ENCODE data around the gene PTDSS2.

The PTDSS2 gene

DNA sequence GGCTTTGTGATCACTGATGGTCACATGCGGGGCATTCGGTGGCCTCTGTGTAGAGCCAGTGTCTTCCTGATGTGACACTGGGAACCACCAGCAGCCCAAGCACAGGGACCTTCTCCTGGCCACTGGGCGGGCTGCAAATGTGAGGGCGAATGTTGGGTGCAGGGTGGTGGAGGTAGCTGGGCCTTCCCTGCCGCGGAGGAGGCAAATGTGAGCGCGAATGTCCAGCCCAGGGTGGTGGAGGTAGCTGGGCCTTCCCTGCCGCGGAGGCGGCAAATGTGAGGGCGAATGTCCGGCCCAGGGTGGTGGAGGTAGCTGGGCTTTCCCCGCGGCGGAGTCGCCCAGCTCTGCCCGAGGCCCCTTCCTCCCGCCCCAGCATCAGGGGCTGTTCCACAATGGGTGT lies 23.3 kb downstream of the PTDSS2 start:
- no peak overlapping the region for H3K4me3 ChIP-seq (ENCODE audit: low read depth, low read length)
- no peak for DNase-seq (ENCODE audit: low read depth)
- TF ChIP-seq, protein P1, sequence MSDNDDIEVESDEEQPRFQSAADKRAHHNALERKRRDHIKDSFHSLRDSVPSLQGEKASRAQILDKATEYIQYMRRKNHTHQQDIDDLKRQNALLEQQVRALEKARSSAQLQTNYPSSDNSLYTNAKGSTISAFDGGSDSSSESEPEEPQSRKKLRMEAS (IDR thresholded peaks at IDR 0.05; ENCODE audit: low read depth, low read length) = no peak
- TF ChIP-seq, protein P2, sequence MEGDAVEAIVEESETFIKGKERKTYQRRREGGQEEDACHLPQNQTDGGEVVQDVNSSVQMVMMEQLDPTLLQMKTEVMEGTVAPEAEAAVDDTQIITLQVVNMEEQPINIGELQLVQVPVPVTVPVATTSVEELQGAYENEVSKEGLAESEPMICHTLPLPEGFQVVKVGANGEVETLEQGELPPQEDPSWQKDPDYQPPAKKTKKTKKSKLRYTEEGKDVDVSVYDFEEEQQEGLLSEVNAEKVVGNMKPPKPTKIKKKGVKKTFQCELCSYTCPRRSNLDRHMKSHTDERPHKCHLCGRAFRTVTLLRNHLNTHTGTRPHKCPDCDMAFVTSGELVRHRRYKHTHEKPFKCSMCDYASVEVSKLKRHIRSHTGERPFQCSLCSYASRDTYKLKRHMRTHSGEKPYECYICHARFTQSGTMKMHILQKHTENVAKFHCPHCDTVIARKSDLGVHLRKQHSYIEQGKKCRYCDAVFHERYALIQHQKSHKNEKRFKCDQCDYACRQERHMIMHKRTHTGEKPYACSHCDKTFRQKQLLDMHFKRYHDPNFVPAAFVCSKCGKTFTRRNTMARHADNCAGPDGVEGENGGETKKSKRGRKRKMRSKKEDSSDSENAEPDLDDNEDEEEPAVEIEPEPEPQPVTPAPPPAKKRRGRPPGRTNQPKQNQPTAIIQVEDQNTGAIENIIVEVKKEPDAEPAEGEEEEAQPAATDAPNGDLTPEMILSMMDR (IDR thresholded peaks at IDR 0.05; ENCODE audit: low read depth, low read length) = no peak
- TF ChIP-seq POLR2A (IDR thresholded peaks at IDR 0.05; ENCODE audit: extremely low read depth, insufficient read length) (no peak), MYC (IDR thresholded peaks at IDR 0.05; ENCODE audit: low read depth, low read length) (no peak)

DNA sequence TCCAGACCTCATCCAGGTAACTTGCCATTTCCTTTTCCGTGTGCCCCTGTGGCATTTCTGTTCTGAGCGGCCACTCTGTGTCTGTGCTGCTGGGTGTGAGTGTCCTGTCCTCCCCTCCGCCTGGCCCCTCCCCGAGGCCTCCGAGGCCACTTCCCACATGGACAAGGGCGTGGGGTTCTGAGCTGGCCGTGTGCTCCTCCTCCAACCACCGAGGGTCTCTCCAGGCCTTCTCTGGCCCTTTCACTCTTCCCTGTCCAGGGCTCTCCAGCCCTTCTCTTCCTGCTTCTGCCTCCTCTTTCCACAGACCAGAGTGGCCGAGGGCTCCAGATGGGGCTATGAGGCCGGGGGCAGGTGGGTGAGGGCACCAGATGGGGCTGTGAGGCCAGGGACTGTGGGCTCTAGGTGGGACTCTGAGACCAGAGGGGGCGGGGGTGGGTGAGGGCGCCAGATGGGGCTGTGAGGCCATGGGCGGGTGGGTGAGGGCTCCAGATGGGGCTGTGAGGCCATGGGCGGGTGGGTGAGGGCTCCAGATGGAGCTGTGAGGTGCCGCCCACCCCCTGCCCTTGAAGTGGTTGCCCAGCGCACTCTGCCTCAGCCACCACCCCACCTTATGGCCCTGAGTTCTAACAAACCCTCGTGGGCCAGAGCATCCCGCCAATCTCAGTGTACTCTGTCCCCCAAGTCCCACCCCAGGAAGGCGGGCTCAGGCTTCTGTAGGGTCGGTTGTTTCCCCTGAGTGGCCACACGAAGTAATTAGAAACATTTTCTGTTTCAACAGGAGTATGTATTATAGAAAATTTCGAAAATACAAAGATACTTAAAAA lies 24.1 kb downstream of the PTDSS2 start:
- TF ChIP-seq MYC (IDR thresholded peaks at IDR 0.05; ENCODE audit: low read depth, low read length) = no peak
- no peak for TF ChIP-seq POLR2A (IDR thresholded peaks at IDR 0.05; ENCODE audit: extremely low read depth, insufficient read length)
- TF ChIP-seq, protein P1 (IDR thresholded peaks at IDR 0.05; ENCODE audit: low read depth, low read length) = no peak
- TF ChIP-seq, protein P2 (IDR thresholded peaks at IDR 0.05; ENCODE audit: low read depth, low read length) = no peak
- no peak for DNase-seq (ENCODE audit: low read depth)
- H3K4me3 ChIP-seq (ENCODE audit: low read depth, low read length) = no peak overlapping the region

DNA sequence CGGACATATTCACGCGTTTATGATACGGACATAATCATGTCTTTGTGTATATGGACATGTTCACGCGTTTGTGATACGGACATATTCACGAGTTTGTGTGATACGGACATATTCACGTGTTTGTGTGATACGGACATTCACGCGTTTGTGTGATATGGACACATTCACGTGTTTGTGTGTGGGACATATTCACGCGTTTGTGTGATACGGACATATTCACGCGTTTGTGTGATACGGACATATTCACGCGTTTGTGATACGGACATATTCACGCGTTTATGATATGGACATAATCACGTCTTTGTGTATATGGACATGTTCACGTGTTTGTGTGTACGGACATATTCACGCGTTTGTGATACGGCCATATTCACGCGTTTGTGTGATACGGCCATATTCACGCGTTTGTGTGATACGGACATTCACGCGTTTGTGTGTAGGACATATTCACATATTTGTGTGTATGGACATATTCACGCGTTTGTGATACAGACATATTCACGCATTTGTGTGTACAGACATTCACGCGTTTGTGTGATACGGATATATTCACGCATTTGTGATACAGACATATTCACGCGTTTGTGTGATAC lies 24.9 kb downstream of the PTDSS2 start:
- no peak for DNase-seq (ENCODE audit: low read depth)
- TF ChIP-seq, protein P1 (IDR thresholded peaks at IDR 0.05; ENCODE audit: low read depth, low read length) = no peak
- no peak for TF ChIP-seq MYC (IDR thresholded peaks at IDR 0.05; ENCODE audit: low read depth, low read length)
- TF ChIP-seq POLR2A (IDR thresholded peaks at IDR 0.05; ENCODE audit: extremely low read depth, insufficient read length) = no peak
- TF ChIP-seq, protein P2 (IDR thresholded peaks at IDR 0.05; ENCODE audit: low read depth, low read length) = no peak
- no peak overlapping the region for H3K4me3 ChIP-seq (ENCODE audit: low read depth, low read length)

DNA sequence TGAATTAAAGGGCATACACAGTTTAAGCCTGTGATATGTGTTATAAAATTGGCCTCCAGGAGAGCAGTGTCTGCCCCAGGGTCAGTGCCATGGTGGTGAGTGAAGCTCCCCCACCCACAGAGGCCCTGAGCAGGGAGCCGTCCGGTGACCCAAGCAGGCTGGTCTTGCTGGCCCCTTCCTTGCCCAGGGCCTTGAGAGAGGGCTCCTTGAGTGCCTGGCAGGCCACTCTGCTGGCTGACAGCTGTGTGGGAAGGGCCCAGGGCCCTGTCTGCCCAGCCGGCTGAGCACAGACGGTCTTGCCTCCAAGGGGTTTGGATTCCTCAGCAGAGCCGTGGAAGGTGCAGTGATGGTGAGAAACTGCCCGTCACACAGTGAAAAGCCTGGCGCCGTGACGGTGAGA lies 25.9 kb downstream of the PTDSS2 start:
- H3K4me3 ChIP-seq (ENCODE audit: low read depth, low read length) = no peak overlapping the region
- no peak for TF ChIP-seq POLR2A (IDR thresholded peaks at IDR 0.05; ENCODE audit: extremely low read depth, insufficient read length)
- TF ChIP-seq, protein P2 (IDR thresholded peaks at IDR 0.05; ENCODE audit: low read depth, low read length) = no peak
- TF ChIP-seq, protein P1 (IDR thresholded peaks at IDR 0.05; ENCODE audit: low read depth, low read length) = no peak
- no peak for TF ChIP-seq MYC (IDR thresholded peaks at IDR 0.05; ENCODE audit: low read depth, low read length)
- no peak for DNase-seq (ENCODE audit: low read depth)

DNA sequence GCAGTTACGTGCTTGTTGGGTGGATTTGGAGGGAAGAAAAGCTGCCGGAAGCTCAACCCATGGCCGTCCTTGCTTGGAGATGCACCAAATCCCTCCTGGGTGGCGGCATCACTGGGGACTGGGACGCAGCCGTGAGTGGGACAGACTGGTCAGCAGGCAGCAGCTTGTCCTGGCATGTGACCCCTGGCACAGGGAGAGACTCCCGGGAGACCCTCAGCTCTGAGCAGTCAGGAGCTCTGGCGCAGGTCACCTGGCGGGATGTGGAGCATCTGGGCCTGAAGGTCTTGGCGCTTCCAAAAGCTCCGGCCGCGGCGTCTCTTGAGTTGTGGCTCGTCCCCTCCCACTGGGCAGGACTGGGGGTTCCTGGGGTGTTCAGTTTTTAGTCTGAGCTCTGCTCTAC lies 26.3 kb downstream of the PTDSS2 start:
- no peak for DNase-seq (ENCODE audit: low read depth)
- TF ChIP-seq POLR2A (IDR thresholded peaks at IDR 0.05; ENCODE audit: extremely low read depth, insufficient read length) = no peak
- TF ChIP-seq, protein P2 (IDR thresholded peaks at IDR 0.05; ENCODE audit: low read depth, low read length) = no peak
- TF ChIP-seq, protein P1 (IDR thresholded peaks at IDR 0.05; ENCODE audit: low read depth, low read length) = no peak
- TF ChIP-seq MYC (IDR thresholded peaks at IDR 0.05; ENCODE audit: low read depth, low read length) = no peak
- H3K4me3 ChIP-seq (ENCODE audit: low read depth, low read length) = no peak overlapping the region

Measured in NB4 (cell line).